ENCODE measurements around the gene ENDOV.

ENDOV gene

DNA sequence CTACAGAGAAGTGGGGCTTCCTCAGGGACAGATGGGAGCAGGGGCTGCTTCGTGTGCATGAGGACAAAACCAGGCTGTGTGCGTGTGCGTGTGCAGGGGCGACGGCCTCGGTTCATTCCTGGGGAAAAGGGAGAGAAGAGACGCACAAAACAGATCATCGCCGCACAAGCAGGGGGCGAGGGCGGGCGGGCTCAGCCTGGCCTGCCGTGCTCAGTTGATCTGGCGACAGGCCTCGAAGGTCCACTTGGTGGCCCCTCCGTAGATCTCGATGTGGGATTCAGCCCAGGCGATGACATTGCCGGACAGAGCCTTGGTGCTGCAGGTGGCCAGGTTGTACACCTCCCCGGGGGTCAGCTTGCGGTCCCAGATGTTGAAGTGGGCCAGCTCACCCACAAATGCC lies 55.6 kb downstream of the ENDOV start:
- Histone ChIP-seq H2BK120ac (ENCODE audit: low read depth, low read length) (no peak overlapping the region), H2AK5ac (ENCODE audit: low read length, severe bottlenecking) (no peak overlapping the region), H4K91ac (ENCODE audit: low read length) (no peak overlapping the region), H3K9ac (ENCODE audit: low read length) (no peak overlapping the region), H3K27me3 (ENCODE audit: control insufficient read depth in 1 of 2, insufficient read depth in 1 of 2, low read length in 2 of 2) (peaks cover 84 to 97% of the 10 kb centered on the region in 2 experiments), H3K14ac (ENCODE audit: low read length in 2 of 2) (no peak overlapping the region), H3K9me3 (ENCODE audit: control insufficient read depth, low read length) (no peaks in the 10 kb centered on the region), H2BK5ac (ENCODE audit: low read depth, low read length, poor library complexity, severe bottlenecking) (no peak overlapping the region), H3K4ac (ENCODE audit: low read depth in 1 of 2, low read length in 2 of 2) (no peak overlapping the region), H2BK15ac (ENCODE audit: low read depth, poor library complexity, severe bottlenecking) (no peak overlapping the region), H3K4me1 (ENCODE audit: control insufficient read depth, insufficient read depth, low read depth, low read length) (peaks cover 11% of the 10 kb centered on the region), H3K4me2 (ENCODE audit: low read length, poor library complexity, severe bottlenecking) (no peak overlapping the region), H4K8ac (ENCODE audit: low read length) (no peak overlapping the region), H2AFZ (ENCODE audit: low read depth, low read length) (no peak overlapping the region), H3K27ac (ENCODE audit: low read length, poor library complexity, severe bottlenecking) (no peak overlapping the region), H3K23ac (ENCODE audit: low read length in 2 of 2) (no peak overlapping the region), H3K18ac (ENCODE audit: low read depth in 1 of 2, low read length in 2 of 2) (no peak overlapping the region), H3K4me3 (ENCODE audit: insufficient read depth in 1 of 2, low read depth in 1 of 2, low read length in 2 of 2) (no peak overlapping the region), H3K79me1 (replicated peaks; ENCODE audit: low read length, poor library complexity, severe bottlenecking) (no peaks in the 10 kb centered on the region), H2BK12ac (ENCODE audit: low read length in 2 of 2) (no peak overlapping the region), H3K36me3 (ENCODE audit: control insufficient read depth in 1 of 2, insufficient read depth in 2 of 2, low read depth in 1 of 2, low read length in 2 of 2) (no peaks in the 10 kb centered on the region)
- 84% methylated on average over 19 of the region's 21 CpGs for WGBS
- DNase-seq = no peak

- Histone ChIP-seq H3K4me2 (ENCODE audit: low read length, poor library complexity, severe bottlenecking) (no peak overlapping the region), H3K36me3 (ENCODE audit: control insufficient read depth in 1 of 2, insufficient read depth in 2 of 2, low read depth in 1 of 2, low read length in 2 of 2) (no peaks in the 10 kb centered on the region), H4K91ac (ENCODE audit: low read length) (no peak overlapping the region), H2AFZ (ENCODE audit: low read depth, low read length) (no peak overlapping the region), H2BK12ac (ENCODE audit: low read length in 2 of 2) (no peak overlapping the region), H3K27ac (ENCODE audit: low read length, poor library complexity, severe bottlenecking) (no peak overlapping the region), H2AK5ac (ENCODE audit: low read length, severe bottlenecking) (no peak overlapping the region), H3K9me3 (ENCODE audit: control insufficient read depth, low read length) (no peaks in the 10 kb centered on the region), H3K4ac (ENCODE audit: low read depth in 1 of 2, low read length in 2 of 2) (peak overlapping the region in 1 of 2 experiments; percentile 67), H3K4me3 (ENCODE audit: insufficient read depth in 1 of 2, low read depth in 1 of 2, low read length in 2 of 2) (no peak overlapping the region), H3K23ac (ENCODE audit: low read length in 2 of 2) (no peak overlapping the region), H3K14ac (ENCODE audit: low read length in 2 of 2) (no peak overlapping the region), H2BK5ac (ENCODE audit: low read depth, low read length, poor library complexity, severe bottlenecking) (no peak overlapping the region), H2BK15ac (ENCODE audit: low read depth, poor library complexity, severe bottlenecking) (no peak overlapping the region), H3K79me1 (replicated peaks; ENCODE audit: low read length, poor library complexity, severe bottlenecking) (no peaks in the 10 kb centered on the region), H3K4me1 (ENCODE audit: control insufficient read depth, insufficient read depth, low read depth, low read length) (peaks cover 23% of the 10 kb centered on the region), H4K8ac (ENCODE audit: low read length) (no peak overlapping the region), H3K9ac (ENCODE audit: low read length) (no peak overlapping the region), H3K18ac (ENCODE audit: low read depth in 1 of 2, low read length in 2 of 2) (no peak overlapping the region), H2BK120ac (ENCODE audit: low read depth, low read length) (no peak overlapping the region), H3K27me3 (ENCODE audit: control insufficient read depth in 1 of 2, insufficient read depth in 1 of 2, low read length in 2 of 2) (peaks cover 76 to 87% of the 10 kb centered on the region in 2 experiments)
- no peak for DNase-seq
- WGBS = 90% methylated on average over 8 of the region's 8 CpGs
Measured at GRCh38 chr17:80471922-80472321, 57.0 kb downstream of the ENDOV start.

DNA sequence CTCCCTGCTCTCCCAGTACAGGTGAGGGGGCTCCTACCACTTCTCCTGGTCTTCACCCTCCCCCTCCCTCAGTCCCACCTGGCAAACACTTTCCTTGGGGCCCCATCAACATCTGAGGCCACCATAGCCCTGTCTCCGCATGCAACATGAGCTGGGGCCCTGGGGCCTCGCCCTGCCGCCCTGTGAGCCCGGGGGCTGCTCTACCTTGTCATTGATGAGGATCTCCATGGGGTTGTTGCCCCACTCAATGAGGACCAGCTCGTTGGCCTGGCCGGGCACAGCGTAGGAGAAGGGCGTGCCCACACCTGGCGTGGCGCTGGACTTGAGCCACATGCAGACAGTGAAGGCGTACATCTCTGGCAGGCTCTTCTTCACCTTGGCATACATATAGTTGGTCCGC lies 58.0 kb downstream of the ENDOV start:
- H4K91ac ChIP-seq (ENCODE audit: low read length) = no peak overlapping the region
- no peak overlapping the region for H3K23ac ChIP-seq (ENCODE audit: low read length in 2 of 2)
- peaks cover 34% of the 10 kb centered on the region for H3K4me1 ChIP-seq (ENCODE audit: control insufficient read depth, insufficient read depth, low read depth, low read length)
- H3K4me3 ChIP-seq (ENCODE audit: insufficient read depth in 1 of 2, low read depth in 1 of 2, low read length in 2 of 2) = no peak overlapping the region
- H3K36me3 ChIP-seq (ENCODE audit: control insufficient read depth in 1 of 2, insufficient read depth in 2 of 2, low read depth in 1 of 2, low read length in 2 of 2) = no peaks in the 10 kb centered on the region
- no peak overlapping the region for H3K14ac ChIP-seq (ENCODE audit: low read length in 2 of 2)
- peaks cover 81 to 87% of the 10 kb centered on the region in 2 experiments for H3K27me3 ChIP-seq (ENCODE audit: control insufficient read depth in 1 of 2, insufficient read depth in 1 of 2, low read length in 2 of 2)
- H3K4me2 ChIP-seq (ENCODE audit: low read length, poor library complexity, severe bottlenecking) = no peak overlapping the region
- H3K79me1 ChIP-seq (replicated peaks; ENCODE audit: low read length, poor library complexity, severe bottlenecking) = no peaks in the 10 kb centered on the region
- no peak overlapping the region for H4K8ac ChIP-seq (ENCODE audit: low read length)
- H2AK5ac ChIP-seq (ENCODE audit: low read length, severe bottlenecking) = no peak overlapping the region
- DNase-seq = no peak
- H3K4ac ChIP-seq (ENCODE audit: low read depth in 1 of 2, low read length in 2 of 2) = no peak overlapping the region
- H3K9ac ChIP-seq (ENCODE audit: low read length) = no peak overlapping the region
- H2BK120ac ChIP-seq (ENCODE audit: low read depth, low read length) = no peak overlapping the region
- no peak overlapping the region for H2BK5ac ChIP-seq (ENCODE audit: low read depth, low read length, poor library complexity, severe bottlenecking)
- H2BK12ac ChIP-seq (ENCODE audit: low read length in 2 of 2) = no peak overlapping the region
- WGBS = 89% methylated on average over 12 of the region's 12 CpGs
- no peak overlapping the region for H2BK15ac ChIP-seq (ENCODE audit: low read depth, poor library complexity, severe bottlenecking)
- H3K27ac ChIP-seq (ENCODE audit: low read length, poor library complexity, severe bottlenecking) = no peak overlapping the region
- H2AFZ ChIP-seq (ENCODE audit: low read depth, low read length) = no peak overlapping the region
- no peak overlapping the region for H3K18ac ChIP-seq (ENCODE audit: low read depth in 1 of 2, low read length in 2 of 2)
- H3K9me3 ChIP-seq (ENCODE audit: control insufficient read depth, low read length) = no peaks in the 10 kb centered on the region

DNA sequence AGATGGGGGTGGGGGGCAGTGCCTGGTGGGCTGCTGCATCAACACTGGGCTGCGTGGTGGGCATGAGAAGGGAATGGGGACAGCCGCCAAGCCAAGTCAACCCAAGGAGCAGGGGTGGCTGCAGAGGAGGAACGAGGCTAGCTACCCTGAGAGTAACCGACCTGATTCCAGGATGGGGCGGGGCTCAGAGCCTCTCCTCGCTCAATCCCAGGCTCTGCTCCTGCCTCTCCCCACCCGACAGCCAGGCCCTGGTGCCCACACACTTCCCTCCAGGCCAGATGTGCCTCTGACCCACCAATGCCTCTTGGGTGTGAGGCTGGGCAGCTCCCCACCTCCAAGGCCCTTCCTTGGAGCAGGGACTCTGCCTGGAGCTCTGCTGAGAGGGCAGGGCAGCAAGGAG lies 58.7 kb downstream of the ENDOV start:
- Histone ChIP-seq H3K23ac (ENCODE audit: low read length in 2 of 2) (no peak overlapping the region), H2BK5ac (ENCODE audit: low read depth, low read length, poor library complexity, severe bottlenecking) (no peak overlapping the region), H3K27me3 (ENCODE audit: control insufficient read depth in 1 of 2, insufficient read depth in 1 of 2, low read length in 2 of 2) (peaks cover 77 to 87% of the 10 kb centered on the region in 2 experiments), H3K36me3 (ENCODE audit: control insufficient read depth in 1 of 2, insufficient read depth in 2 of 2, low read depth in 1 of 2, low read length in 2 of 2) (no peaks in the 10 kb centered on the region), H4K91ac (ENCODE audit: low read length) (no peak overlapping the region), H2BK12ac (ENCODE audit: low read length in 2 of 2) (peak overlapping the region in 1 of 2 experiments; percentile 22), H3K9me3 (ENCODE audit: control insufficient read depth, low read length) (no peaks in the 10 kb centered on the region), H3K4me3 (ENCODE audit: insufficient read depth in 1 of 2, low read depth in 1 of 2, low read length in 2 of 2) (no peak overlapping the region), H3K18ac (ENCODE audit: low read depth in 1 of 2, low read length in 2 of 2) (no peak overlapping the region), H3K4ac (ENCODE audit: low read depth in 1 of 2, low read length in 2 of 2) (no peak overlapping the region), H3K79me1 (replicated peaks; ENCODE audit: low read length, poor library complexity, severe bottlenecking) (no peaks in the 10 kb centered on the region), H2AK5ac (ENCODE audit: low read length, severe bottlenecking) (no peak overlapping the region), H3K4me2 (ENCODE audit: low read length, poor library complexity, severe bottlenecking) (no peak overlapping the region), H2AFZ (ENCODE audit: low read depth, low read length) (no peak overlapping the region), H3K14ac (ENCODE audit: low read length in 2 of 2) (no peak overlapping the region), H2BK120ac (ENCODE audit: low read depth, low read length) (no peak overlapping the region), H3K27ac (ENCODE audit: low read length, poor library complexity, severe bottlenecking) (no peak overlapping the region), H3K9ac (ENCODE audit: low read length) (no peak overlapping the region), H2BK15ac (ENCODE audit: low read depth, poor library complexity, severe bottlenecking) (no peak overlapping the region), H4K8ac (ENCODE audit: low read length) (no peak overlapping the region), H3K4me1 (ENCODE audit: control insufficient read depth, insufficient read depth, low read depth, low read length) (peaks cover 41% of the 10 kb centered on the region)
- no peak for DNase-seq
- 64% methylated on average over 7 of the region's 7 CpGs for WGBS
